Gastrocnemius medialis (tissue), 4 donors: ENCODE data around the gene SLC23A3.

ENCODE experiments used
- CTCF ChIP-seq, 5 experiments: fragments of 450-650 bp in 3 of 5; fragments of 200-600 bp in 2 of 5; sonication (generic) in 2 of 5; IDR thresholded peaks in 4 of 5; conservative IDR thresholded peaks in 1 of 5; 1 replicate in 4 of 5; 2 replicates in 1 of 5; pipeline ENCODE4 v1.5.1; 2016 to 2019; ENCODE audit warnings: antibody characterized with exemption in 5 of 5, mild to moderate bottlenecking in 3 of 5, moderate library complexity in 3 of 5
- POLR2A ChIP-seq, 2 donors: fragments of 450-650 bp; IDR thresholded peaks; one replicate each; pipeline ENCODE4 v1.6.1; 2017; ENCODE audit warnings: antibody characterized with exemption in 2 of 2, mild to moderate bottlenecking in 2 of 2, moderate library complexity in 2 of 2

GRCh38 chr2:219213486-219214071 is 43.8 kb upstream of the SLC23A3 start:
- TF ChIP-seq CTCF (IDR thresholded peaks at IDR 0.05 in 4 of 5, conservative IDR thresholded peaks at IDR 0.05 in 1 of 5) = no peak
- TF ChIP-seq POLR2A (IDR thresholded peaks at IDR 0.05) = no peak
